GM15510 (cell line): ENCODE data around the gene SNRNP200.

ENCODE experiments used
- POLR2A ChIP-seq: IDR thresholded peaks from 3 replicates; pipeline ENCODE4 v1.6.1; 2011; ENCODE audit warnings: borderline replicate concordance; ENCODE audit not compliant: insufficient read length; ENCODE audit errors: extremely low read depth

Gene SNRNP200

DNA sequence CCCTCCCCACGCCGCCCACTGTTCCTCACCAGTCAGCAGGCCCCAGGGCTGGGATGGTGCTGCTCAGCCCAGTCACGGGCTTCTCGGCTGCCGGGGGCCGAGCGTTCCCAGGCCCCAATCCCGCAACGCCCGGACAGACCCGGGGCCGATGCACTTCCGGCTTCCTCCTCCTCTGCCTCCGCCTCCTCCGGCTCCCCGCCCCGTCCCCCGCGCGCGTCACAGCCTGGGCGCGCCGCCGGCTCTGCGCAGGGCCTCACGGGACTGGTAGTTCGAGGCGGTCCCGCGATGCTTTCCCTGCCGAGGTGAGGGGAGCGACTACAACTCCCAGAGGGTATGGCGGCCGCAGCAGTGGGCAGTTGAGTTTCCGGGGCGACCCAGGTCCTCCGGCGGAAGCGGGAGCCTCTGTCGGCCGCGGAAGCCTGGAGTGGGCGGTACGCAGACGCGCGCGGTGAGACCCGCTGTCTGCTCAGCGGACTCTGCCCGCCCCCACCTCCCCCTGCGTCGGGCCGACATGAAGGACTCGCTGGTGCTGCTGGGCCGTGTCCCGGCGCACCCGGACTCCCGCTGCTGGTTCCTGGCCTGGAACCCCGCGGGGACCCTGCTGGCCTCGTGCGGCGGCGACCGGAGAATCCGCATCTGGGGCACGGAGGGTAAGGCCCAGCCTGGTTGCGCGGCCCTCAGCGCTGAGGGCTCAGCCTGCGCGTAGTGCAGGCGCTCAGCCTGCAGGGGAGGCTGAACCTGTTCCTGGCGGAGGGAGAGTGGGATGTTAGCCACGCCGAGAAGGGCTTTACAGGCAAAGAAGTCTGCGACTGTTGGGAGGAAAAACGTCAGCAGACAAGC lies 39.3 kb downstream of the SNRNP200 start, which contains the start of the genes CIAO1 and TMEM127:
TSS of gene CIAO1 (plus strand) at position 386 of the 840 bp plus-strand sequence. CDS start at position 512, 126 bp downstream.
TSS of gene TMEM127 (minus strand) at position 158 of the 840 bp plus-strand sequence. CDS start 616 bp downstream, outside the sequence.
- TF ChIP-seq POLR2A: peak; percentile 77

DNA sequence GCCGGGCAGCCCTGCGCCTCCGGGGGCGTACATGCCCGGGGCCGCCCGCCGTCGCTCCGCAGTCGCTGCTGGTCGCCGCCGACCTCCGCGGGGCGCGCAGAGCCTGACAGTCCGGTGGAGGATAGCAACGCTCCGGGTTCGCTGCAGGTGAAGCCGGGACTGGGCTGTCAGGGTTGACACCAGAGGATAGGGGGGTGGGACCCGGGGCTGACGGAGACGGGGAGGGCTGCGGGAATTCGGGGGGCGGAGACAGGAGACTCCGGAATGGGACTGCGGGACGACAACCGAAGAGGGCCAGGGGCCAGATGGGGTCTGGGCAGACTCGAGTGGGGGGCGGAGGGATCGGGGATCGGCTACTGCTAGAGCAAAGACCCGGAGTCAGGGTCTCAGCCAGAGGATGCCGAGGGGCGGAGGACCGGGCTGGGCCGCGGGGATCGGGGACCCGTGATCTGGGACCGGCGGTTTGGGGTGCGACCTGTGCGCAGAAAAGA lies 40.0 kb downstream of the SNRNP200 start:
- no peak for TF ChIP-seq POLR2A

GRCh38 chr2:96264656-96265348 lies 40.5 kb downstream of the SNRNP200 start:
- no peak for TF ChIP-seq POLR2A

GRCh38 chr2:96264086-96264485 lies 41.3 kb downstream of the SNRNP200 start:
- TF ChIP-seq POLR2A: no peak

GRCh38 chr2:96262306-96262705 lies 43.0 kb downstream of the SNRNP200 start:
- TF ChIP-seq POLR2A: no peak

- TF ChIP-seq POLR2A: no peak
Observed at GRCh38 chr2:96261328-96262003, 43.9 kb downstream of the SNRNP200 start.

- TF ChIP-seq POLR2A: no peak
Observed at GRCh38 chr2:96260387-96261260, 44.7 kb downstream of the SNRNP200 start.

DNA sequence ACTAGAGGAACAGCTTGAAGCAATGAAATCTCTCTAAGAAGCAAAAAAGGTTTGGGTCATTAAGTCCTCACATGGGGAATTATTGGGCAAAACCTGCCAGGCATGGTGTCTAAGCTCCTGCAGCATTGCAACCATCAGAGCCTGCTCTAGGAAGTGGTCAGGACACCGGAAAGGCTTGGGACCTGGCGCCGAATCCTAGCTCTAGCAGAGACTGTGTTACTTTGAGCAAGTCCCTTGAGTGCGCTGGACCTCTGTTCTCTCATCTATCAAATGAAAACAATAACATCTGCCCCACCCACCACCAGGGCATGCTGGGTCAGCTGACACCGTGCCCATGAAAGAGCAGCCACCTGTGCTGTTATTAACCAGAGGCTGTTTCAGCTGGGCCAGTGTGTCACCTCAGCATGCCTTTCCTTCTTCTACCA lies 45.8 kb downstream of the SNRNP200 start:
- no peak for TF ChIP-seq POLR2A

- TF ChIP-seq POLR2A: no peak
Observed at GRCh38 chr2:96258166-96259022, 47.0 kb downstream of the SNRNP200 start.

DNA sequence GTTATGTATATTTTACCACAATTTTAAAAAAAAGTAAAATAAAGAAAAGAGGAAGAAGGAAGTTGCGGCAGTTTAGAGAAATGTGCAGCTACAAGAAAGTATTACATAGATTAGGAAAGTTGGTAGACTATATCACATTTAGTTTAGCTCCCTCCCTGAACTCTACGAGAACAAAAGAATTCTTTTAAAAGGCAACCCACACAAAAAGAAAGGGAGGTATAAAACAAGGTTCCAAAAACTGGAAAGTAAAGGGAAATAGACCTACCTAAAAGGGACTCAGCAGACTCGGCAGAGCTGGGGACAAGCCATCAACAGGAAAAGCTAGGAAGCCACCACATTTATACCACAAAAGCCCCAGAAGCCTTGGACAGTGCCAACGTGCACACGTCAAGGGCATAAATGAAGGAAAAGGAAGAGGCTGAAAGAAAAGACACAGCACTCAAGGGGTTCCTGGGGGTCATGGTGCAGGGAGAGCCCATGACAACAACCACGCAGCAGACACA lies 48.7 kb downstream of the SNRNP200 start:
- TF ChIP-seq POLR2A: no peak

- TF ChIP-seq POLR2A: no peak
Observed at GRCh38 chr2:96254571-96254970, 50.8 kb downstream of the SNRNP200 start.

- TF ChIP-seq POLR2A: no peak
Observed at GRCh38 chr2:96253006-96253405, 52.3 kb downstream of the SNRNP200 start.

- TF ChIP-seq POLR2A: no peak
Observed at GRCh38 chr2:96252526-96252925, 52.8 kb downstream of the SNRNP200 start.

DNA sequence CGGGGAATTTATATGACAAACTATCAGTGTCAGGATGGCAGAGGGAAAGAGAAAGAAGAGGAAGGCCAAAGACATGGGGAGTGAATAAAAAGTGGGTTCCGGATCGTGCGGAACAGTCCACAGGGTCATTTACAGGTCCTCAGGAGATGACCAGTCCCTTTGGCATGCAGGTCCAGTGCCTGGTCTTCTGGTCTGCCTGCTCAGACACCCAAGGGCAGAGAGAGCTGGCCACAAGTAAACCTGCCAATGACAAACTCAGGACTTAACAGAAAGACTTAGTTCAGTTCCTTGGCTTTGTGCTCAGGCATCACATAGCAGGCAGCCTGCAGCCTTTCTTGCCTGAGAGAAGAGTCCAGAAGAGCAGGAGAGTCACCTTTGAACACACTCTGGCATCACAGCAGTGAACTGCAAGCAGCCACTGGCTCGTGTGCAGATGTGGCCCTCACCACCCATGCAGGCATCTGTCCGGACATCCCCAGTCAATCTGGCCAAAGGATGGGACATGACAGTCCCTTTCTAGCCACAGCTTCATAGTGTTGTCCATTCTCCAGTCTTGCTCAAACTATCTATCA lies 53.5 kb downstream of the SNRNP200 start:
- no peak for TF ChIP-seq POLR2A
